Measurements from ENCODE around the gene ANO4. TPM values are rescaled to one million over a fixed set of nuclear protein-coding genes. Genes with fewer than 3 reads are reported as not detected.

Gene ANO4
- total and polyA plus RNA-seq, 2 donors (not counting 1 experiment from before 2014, with no cell fraction given): not detected

DNA sequence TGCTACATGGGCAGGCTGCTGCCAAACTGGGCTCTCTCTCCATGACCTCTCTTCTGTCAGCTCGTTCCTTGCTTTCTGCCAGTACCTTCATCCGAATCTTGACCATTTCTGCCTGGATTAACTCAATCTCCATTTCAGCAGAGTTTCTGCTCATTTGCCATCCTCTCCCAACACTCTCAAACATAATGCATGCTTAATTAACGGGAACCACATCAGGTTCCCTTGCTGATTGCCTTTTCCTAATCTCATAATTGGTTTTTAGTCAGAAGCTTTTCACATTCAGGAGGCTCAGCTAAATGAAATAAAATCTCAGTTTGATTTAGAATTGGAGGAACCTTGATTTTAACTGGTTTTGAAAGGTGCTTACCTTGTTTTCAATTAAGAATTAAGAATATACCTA lies 288.1 kb downstream of the ANO4 start:
- H3K4me3 ChIP-seq (ENCODE audit: control extremely low read depth in 1 of 5, extremely low read depth in 1 of 5, insufficient read depth in 1 of 5, low read depth in 2 of 5, low read length in 4 of 5): no peak overlapping the region
- intact Hi-C loops (cut with micrococcal nuclease): no loop called here

DNA sequence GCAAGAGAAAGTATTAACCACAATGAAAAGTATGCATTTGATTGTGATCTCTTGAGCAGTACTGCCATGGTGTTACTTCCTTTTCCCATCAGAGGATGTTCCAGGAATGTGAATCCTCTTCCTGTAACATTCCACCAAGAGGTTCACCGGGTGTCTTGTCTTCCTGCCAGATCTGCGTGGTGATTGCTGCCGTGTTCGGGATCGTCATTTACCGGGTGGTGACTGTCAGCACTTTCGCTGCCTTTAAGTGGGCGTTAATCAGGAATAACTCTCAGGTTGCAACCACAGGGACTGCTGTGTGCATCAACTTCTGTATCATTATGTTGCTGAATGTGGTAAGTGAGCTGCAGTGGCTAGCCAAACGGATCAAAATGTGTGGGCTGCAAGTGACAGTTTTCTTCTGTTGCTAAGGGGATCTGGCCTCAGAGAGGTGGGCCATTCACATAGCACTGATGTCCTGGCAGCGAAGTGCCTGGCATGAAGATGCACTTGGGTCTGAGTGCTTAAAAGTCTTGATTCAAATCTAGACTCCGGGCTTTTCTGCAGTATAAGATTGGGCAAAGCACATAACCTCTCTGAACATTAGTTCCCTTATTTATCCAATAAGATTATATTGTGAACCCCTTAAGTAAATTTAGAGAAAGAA lies 292.0 kb downstream of the ANO4 start:
- intact Hi-C loops (cut with micrococcal nuclease): no loop called here
- H3K27ac Mint-ChIP-seq: no peak overlapping the region
- Histone ChIP-seq H3K9ac (ENCODE audit: low read length) (no peak overlapping the region), H2AFZ (ENCODE audit: insufficient read depth, low read depth, low read length, poor library complexity, severe bottlenecking) (no peak overlapping the region), H4K20me1 (ENCODE audit: control insufficient read depth, insufficient read depth, low read length, poor library complexity, severe bottlenecking) (no peaks in the 10 kb centered on the region), H3K27me3 (replicated peaks in 1 of 4; ENCODE audit: control extremely low read depth in 1 of 4, control insufficient read depth in 3 of 4, insufficient read depth in 4 of 4, low read length in 3 of 4) (no peaks in the 10 kb centered on the region), H3K9me3 (ENCODE audit: control extremely low read depth in 1 of 3, control insufficient read depth in 2 of 3, insufficient read depth in 1 of 3, low read length in 2 of 3) (peaks cover 0 to 3% (median 0%) of the 10 kb centered on the region in 3 donors), H3K36me3 (replicated peaks in 1 of 2; ENCODE audit: control extremely low read depth in 1 of 2, control insufficient read depth in 1 of 2, extremely low read depth in 1 of 2, insufficient read depth in 2 of 2, low read length in 1 of 2) (no peaks in the 10 kb centered on the region), H3K4me3 (ENCODE audit: control extremely low read depth in 1 of 5, extremely low read depth in 1 of 5, insufficient read depth in 1 of 5, low read depth in 2 of 5, low read length in 4 of 5) (no peak overlapping the region), H3K79me2 (ENCODE audit: control insufficient read depth, insufficient read depth, low read length) (no peaks in the 10 kb centered on the region), H3K4me2 (replicated peaks; ENCODE audit: low read depth, low read length, poor library complexity, severe bottlenecking) (no peak overlapping the region), H3K4me1 (ENCODE audit: control insufficient read depth in 2 of 2, insufficient read depth in 2 of 2, low read length in 2 of 2) (no peaks in the 10 kb centered on the region), H3K27ac (ENCODE audit: low read length in 2 of 2) (no peak overlapping the region)
- ATAC-seq (ENCODE audit: low read depth) (no peak), DNase-seq (no peak)
- 15% methylated on average over 9 of the region's 11 CpGs for WGBS (ENCODE audit: insufficient coverage)
- peaks cover 5% of the 10 kb centered on the region for H3K9me3 Mint-ChIP-seq (ENCODE audit: insufficient read depth)
- H3K27me3 Mint-ChIP-seq: peaks cover 5% of the 10 kb centered on the region
- no peaks in the 10 kb centered on the region for H3K4me1 Mint-ChIP-seq
- no peak overlapping the region for H3K4me3 Mint-ChIP-seq
- POLR2A ChIA-PET: interaction anchor here (0.5 kb wide), 1 partner anchor 1112 kb away, joined by 4 read pairs; no protein-coding TSS in a partner anchor
- CTCF ChIA-PET: no interaction called here
- TF ChIP-seq EZH2 (IDR thresholded peaks at IDR 0.05; ENCODE audit: borderline replicate concordance, insufficient read depth, low read depth, low read length, poor library complexity, severe bottlenecking): no peak
- TF ChIP-seq, protein P1, sequence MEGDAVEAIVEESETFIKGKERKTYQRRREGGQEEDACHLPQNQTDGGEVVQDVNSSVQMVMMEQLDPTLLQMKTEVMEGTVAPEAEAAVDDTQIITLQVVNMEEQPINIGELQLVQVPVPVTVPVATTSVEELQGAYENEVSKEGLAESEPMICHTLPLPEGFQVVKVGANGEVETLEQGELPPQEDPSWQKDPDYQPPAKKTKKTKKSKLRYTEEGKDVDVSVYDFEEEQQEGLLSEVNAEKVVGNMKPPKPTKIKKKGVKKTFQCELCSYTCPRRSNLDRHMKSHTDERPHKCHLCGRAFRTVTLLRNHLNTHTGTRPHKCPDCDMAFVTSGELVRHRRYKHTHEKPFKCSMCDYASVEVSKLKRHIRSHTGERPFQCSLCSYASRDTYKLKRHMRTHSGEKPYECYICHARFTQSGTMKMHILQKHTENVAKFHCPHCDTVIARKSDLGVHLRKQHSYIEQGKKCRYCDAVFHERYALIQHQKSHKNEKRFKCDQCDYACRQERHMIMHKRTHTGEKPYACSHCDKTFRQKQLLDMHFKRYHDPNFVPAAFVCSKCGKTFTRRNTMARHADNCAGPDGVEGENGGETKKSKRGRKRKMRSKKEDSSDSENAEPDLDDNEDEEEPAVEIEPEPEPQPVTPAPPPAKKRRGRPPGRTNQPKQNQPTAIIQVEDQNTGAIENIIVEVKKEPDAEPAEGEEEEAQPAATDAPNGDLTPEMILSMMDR (IDR thresholded peaks at IDR 0.05): no peak

More for the DNA sequence above, 288.1 kb downstream of the ANO4 start:
- Histone ChIP-seq H4K20me1 (ENCODE audit: control insufficient read depth, insufficient read depth, low read length, poor library complexity, severe bottlenecking) (no peaks in the 10 kb centered on the region), H3K79me2 (ENCODE audit: control insufficient read depth, insufficient read depth, low read length) (no peaks in the 10 kb centered on the region), H3K4me1 (ENCODE audit: control insufficient read depth in 2 of 2, insufficient read depth in 2 of 2, low read length in 2 of 2) (no peaks in the 10 kb centered on the region), H3K9ac (ENCODE audit: low read length) (no peak overlapping the region), H3K27me3 (replicated peaks in 1 of 4; ENCODE audit: control extremely low read depth in 1 of 4, control insufficient read depth in 3 of 4, insufficient read depth in 4 of 4, low read length in 3 of 4) (no peaks in the 10 kb centered on the region), H3K27ac (ENCODE audit: low read length in 2 of 2) (no peak overlapping the region), H3K4me2 (replicated peaks; ENCODE audit: low read depth, low read length, poor library complexity, severe bottlenecking) (no peak overlapping the region), H3K9me3 (ENCODE audit: control extremely low read depth in 1 of 3, control insufficient read depth in 2 of 3, insufficient read depth in 1 of 3, low read length in 2 of 3) (peaks cover 0 to 3% (median 0%) of the 10 kb centered on the region in 3 donors), H3K36me3 (replicated peaks in 1 of 2; ENCODE audit: control extremely low read depth in 1 of 2, control insufficient read depth in 1 of 2, extremely low read depth in 1 of 2, insufficient read depth in 2 of 2, low read length in 1 of 2) (no peaks in the 10 kb centered on the region), H2AFZ (ENCODE audit: insufficient read depth, low read depth, low read length, poor library complexity, severe bottlenecking) (no peak overlapping the region)
- Mint-ChIP-seq H3K4me1 (no peaks in the 10 kb centered on the region), H3K27me3 (peaks cover 5% of the 10 kb centered on the region), H3K27ac (no peak overlapping the region), H3K4me3 (no peak overlapping the region), H3K9me3 (ENCODE audit: insufficient read depth) (peaks cover 2% of the 10 kb centered on the region)
- ChIA-PET POLR2A (no interaction called here), CTCF (no interaction called here)
- ATAC-seq (ENCODE audit: low read depth) (no peak), DNase-seq (no peak)
- 87% methylated on average over 2 of the region's 3 CpGs for WGBS (ENCODE audit: insufficient coverage)
- TF ChIP-seq, protein P1 (IDR thresholded peaks at IDR 0.05): no peak
- TF ChIP-seq EZH2 (IDR thresholded peaks at IDR 0.05; ENCODE audit: borderline replicate concordance, insufficient read depth, low read depth, low read length, poor library complexity, severe bottlenecking): no peak

Measured in B cell (primary cell).